GM12878 (cell line): Measurements from ENCODE around the gene RIN1. TPM values are rescaled to one million over a fixed set of nuclear protein-coding genes. Genes with fewer than 3 reads are reported as not detected.

ENCODE experiments used
- BCL11A ChIP-seq: IDR thresholded peaks from 2 replicates; pipeline ENCODE4 v1.6.1; 2011; ENCODE audit warnings: low read depth, low read length
- BRCA1 ChIP-seq: IDR thresholded peaks from 2 replicates; pipeline ENCODE4 v1.6.1; 2011; ENCODE audit warnings: low read depth, low read length, improper control_type of control experiment
- CEBPB ChIP-seq, 2 experiments: fragments of 150-350 bp in 1 of 2; IDR thresholded peaks; 2 replicates each; pipeline ENCODE4 v1.6.1; 2012 to 2014; ENCODE audit warnings: low read depth in 2 of 2, low read length in 2 of 2, borderline replicate concordance in 1 of 2, inconsistent platforms in 1 of 2
- CTCF ChIP-seq, 3 experiments: IDR thresholded peaks in 2 of 3; conservative IDR thresholded peaks in 1 of 3; 2 replicates each; pipeline ENCODE4 v1.5.1; 2011; ENCODE audit warnings: low read depth in 3 of 3, low read length in 3 of 3, mild to moderate bottlenecking in 3 of 3, control low read depth in 2 of 3, moderate library complexity in 2 of 3, inconsistent platforms in 1 of 3, mixed read lengths in 1 of 3; ENCODE audit not compliant: control insufficient read depth in 2 of 3, insufficient read depth in 1 of 3; ENCODE audit errors: extremely low read depth in 1 of 3
- EGR1 ChIP-seq, 2 experiments: IDR thresholded peaks; 1 replicate in 1 of 2; 2 replicates in 1 of 2; pipeline ENCODE4 v1.6.1; 2011 to 2012; ENCODE audit warnings: low read depth in 2 of 2, low read length in 2 of 2, borderline replicate concordance in 1 of 2, mild to moderate bottlenecking in 1 of 2, moderate library complexity in 1 of 2
- ELK1 ChIP-seq: IDR thresholded peaks from 2 replicates; pipeline ENCODE4 v1.6.1; 2012; ENCODE audit warnings: low read depth, low read length, improper control_type of control experiment
- FOXK2 ChIP-seq: fragments of 450-650 bp; IDR thresholded peaks from 2 replicates; pipeline ENCODE4 v1.6.1; 2017; ENCODE audit warnings: mild to moderate bottlenecking, moderate library complexity
- HCFC1 ChIP-seq: fragments of 150-350 bp; IDR thresholded peaks from 2 replicates; pipeline ENCODE4 v1.6.1; 2014; ENCODE audit warnings: low read length
- KLF5 ChIP-seq: fragments of 450-650 bp; IDR thresholded peaks from 2 replicates; pipeline ENCODE4 v1.6.1; 2014; ENCODE audit warnings: mild to moderate bottlenecking; ENCODE audit not compliant: partially characterized antibody
- LARP7 ChIP-seq: fragments of 450-650 bp; IDR thresholded peaks from 2 replicates; pipeline ENCODE4 v1.6.1; 2017; ENCODE audit warnings: mild to moderate bottlenecking
- MAX ChIP-seq: IDR thresholded peaks from 2 replicates; pipeline ENCODE4 v1.6.1; 2012; ENCODE audit warnings: low read depth, low read length, improper control_type of control experiment
- MEF2A ChIP-seq: IDR thresholded peaks from 2 replicates; pipeline ENCODE4 v1.6.1; 2011; ENCODE audit warnings: low read depth, mild to moderate bottlenecking, low read length, moderate library complexity; ENCODE audit not compliant: insufficient read depth
- NR2F1 ChIP-seq: fragments of 450-650 bp; conservative IDR thresholded peaks from 2 replicates; pipeline ENCODE4 v1.6.1; 2017; ENCODE audit warnings: mild to moderate bottlenecking
- RAD51 ChIP-seq: fragments of 450-650 bp; IDR thresholded peaks from 2 replicates; pipeline ENCODE4 v1.6.1; 2016; ENCODE audit warnings: moderate library complexity, mild to moderate bottlenecking, inconsistent platforms
- SMAD1 ChIP-seq: fragments of 450-650 bp; IDR thresholded peaks from 2 replicates; pipeline ENCODE4 v1.6.1; 2018; ENCODE audit warnings: mild to moderate bottlenecking, low read depth; ENCODE audit not compliant: partially characterized antibody
- SMAD5 ChIP-seq: IDR thresholded peaks from 2 replicates; pipeline ENCODE4 v1.6.1; 2016; ENCODE audit warnings: antibody characterized with exemption, low read depth
- SMC3 ChIP-seq: IDR thresholded peaks from 2 replicates; pipeline ENCODE4 v1.6.1; 2011; ENCODE audit warnings: low read length, improper control_type of control experiment, borderline replicate concordance
- SPI1 ChIP-seq: IDR thresholded peaks from 2 replicates; pipeline ENCODE4 v1.6.1; 2011; ENCODE audit warnings: low read depth, mild to moderate bottlenecking, low read length, moderate library complexity, borderline replicate concordance; ENCODE audit not compliant: insufficient read depth
- SRF ChIP-seq, 2 experiments: IDR thresholded peaks; 2 replicates each; pipeline ENCODE4 v1.6.1; 2011; ENCODE audit warnings: low read depth in 2 of 2, low read length in 2 of 2, mild to moderate bottlenecking in 1 of 2, moderate library complexity in 1 of 2
- SUZ12 ChIP-seq: fragments of 200-600 bp; sonication (generic); IDR thresholded peaks from one replicate; pipeline ENCODE4 v1.6.1; 2018; ENCODE audit warnings: antibody characterized with exemption, mild to moderate bottlenecking; ENCODE audit not compliant: unreplicated experiment
- ZBTB33 ChIP-seq: fragments of 450-650 bp; IDR thresholded peaks from 2 replicates; pipeline ENCODE4 v1.6.1; 2017; ENCODE audit warnings: mild to moderate bottlenecking
- ZNF384 ChIP-seq: IDR thresholded peaks from 2 replicates; pipeline ENCODE4 v1.6.1; 2012; ENCODE audit warnings: low read depth, mild to moderate bottlenecking, low read length, improper control_type of control experiment, borderline replicate concordance
- ZNF622 ChIP-seq: fragments of 450-650 bp; IDR thresholded peaks from 2 replicates; pipeline ENCODE4 v1.6.1; 2017; ENCODE audit warnings: mild to moderate bottlenecking, inconsistent platforms
- ZZZ3 ChIP-seq: IDR thresholded peaks from 2 replicates; pipeline ENCODE4 v1.6.1; 2011; ENCODE audit warnings: low read depth; ENCODE audit not compliant: control insufficient read depth, insufficient read length
- polyA plus RNA-seq, 11 experiments: library from polyadenylated mRNA; depleted of rRNA in 4 of 11; unstranded in 6 of 11; stranded (reverse) in 5 of 11; fragments of >200 nt; fragmentation: Nextera tagmentation in 4 of 11; fragmentation: Illumina TruSeq in 1 of 11; extraction: Ambion mirVana in 4 of 11; extraction: Trizol in 1 of 11; gene quantifications; 1 replicate in 1 of 11; 2 replicates in 10 of 11; pipeline versions ENCODE4 v1.2.1 to v1.2.3, GENCODE V29; 2011 to 2016; ENCODE audit warnings: inconsistent platforms in 2 of 11, missing spikeins in 2 of 11, low read depth in 1 of 11
- total RNA-seq, 4 experiments: library from RNA; depleted of rRNA in 3 of 4; stranded (reverse); fragments of >200 nt in 3 of 4; fragmentation: Illumina TruSeq in 1 of 4; extraction: Trizol in 1 of 4; gene quantifications; 2 replicates each; pipeline versions ENCODE4 v1.2.1 to v1.2.3, GENCODE V29; 2013 to 2021

Gene RIN1
- total and polyA plus RNA-seq, 10 of the 15 experiments (the other 5 are each of a cell fraction or from before 2014, with no cell fraction given), result 0.04 to 0.69 (median 0.22) TPM; not detected in 1

- peak; percentile 47; the same call in 1 of the 2 replicates for TF ChIP-seq BCL11A
- no peak for TF ChIP-seq CEBPB (IDR thresholded peaks at IDR 0.05; ENCODE audit: borderline replicate concordance in 1 of 2, low read depth in 2 of 2, low read length in 2 of 2)
- TF ChIP-seq MAX, result peak; percentile 49; the same call in 1 of the 2 replicates
- TF ChIP-seq ZZZ3, result no peak
- no peak for TF ChIP-seq SMAD5
- TF ChIP-seq KLF5, result no peak
- TF ChIP-seq SUZ12, result no peak
- TF ChIP-seq ZBTB33, result no peak
- TF ChIP-seq EGR1 (IDR thresholded peaks at IDR 0.05; ENCODE audit: borderline replicate concordance in 1 of 2, low read depth in 2 of 2, low read length in 2 of 2), result peak in 1 of 2 experiments; percentile 81; a peak in 2 of 3 replicates
- TF ChIP-seq ELK1, result no peak
- no peak for TF ChIP-seq ZNF622
- peak; percentile 98 for TF ChIP-seq NR2F1
- no peak for TF ChIP-seq SRF (IDR thresholded peaks at IDR 0.05; ENCODE audit: low read depth in 2 of 2, low read length in 2 of 2)
- peak; percentile 18; the same call in 1 of the 2 replicates for TF ChIP-seq LARP7
- no peak for TF ChIP-seq SPI1
- TF ChIP-seq CTCF (IDR thresholded peaks at IDR 0.05 in 2 of 3, conservative IDR thresholded peaks at IDR 0.05 in 1 of 3; ENCODE audit: control insufficient read depth in 2 of 3, extremely low read depth in 1 of 3, insufficient read depth in 1 of 3, low read depth in 3 of 3, low read length in 3 of 3), result peak; percentile 23 to 57 (median 30); a peak in 4 of 6 replicates
- no peak for TF ChIP-seq SMAD1
- TF ChIP-seq SMC3, result peak; percentile 18; the same call in 1 of the 2 replicates
- no peak for TF ChIP-seq FOXK2
- peak; percentile 54; the same call in 1 of the 2 replicates for TF ChIP-seq RAD51
- no peak for TF ChIP-seq ZNF384
- TF ChIP-seq BRCA1, result no peak
- TF ChIP-seq HCFC1, result no peak
- no peak for TF ChIP-seq MEF2A
Measured at GRCh38 chr11:66336234-66337102, at the start of gene RIN1 (continued).
